IMR-90 (cell line): ENCODE results near the gene CBX6.

Experiments
- BHLHE40 ChIP-seq: fragments of 150-350 bp; IDR thresholded peaks from 2 replicates; pipeline ENCODE4 v1.6.1; 2016; ENCODE audit warnings: mild to moderate bottlenecking, low read depth, low read length
- CHD1 ChIP-seq: IDR thresholded peaks from 2 replicates; pipeline ENCODE4 v1.6.1; 2012; ENCODE audit warnings: low read depth, low read length, improper control_type of control experiment
- CTCF ChIP-seq: conservative IDR thresholded peaks from 2 replicates; pipeline ENCODE4 v1.5.1; 2012; ENCODE audit warnings: mild to moderate bottlenecking, low read depth, low read length, improper control_type of control experiment
- FOS ChIP-seq: fragments of 150-350 bp; IDR thresholded peaks from 2 replicates; pipeline ENCODE4 v1.6.1; 2016; ENCODE audit warnings: low read depth, low read length
- POLR2A ChIP-seq: IDR thresholded peaks from 2 replicates; pipeline ENCODE4 v1.6.1; 2012; ENCODE audit warnings: mild to moderate bottlenecking, low read depth, low read length
- RAD21 ChIP-seq: IDR thresholded peaks from 2 replicates; pipeline ENCODE4 v1.6.1; 2012; ENCODE audit warnings: low read length, improper control_type of control experiment
- SMC3 ChIP-seq: fragments of 150-350 bp; IDR thresholded peaks from 2 replicates; pipeline ENCODE4 v1.6.1; 2016; ENCODE audit warnings: low read depth, mild to moderate bottlenecking, antibody characterized with exemption, low read length, moderate library complexity
- TF ChIP-seq, protein P1 (sequence below): fragments of 150-350 bp; IDR thresholded peaks from 2 replicates; pipeline ENCODE4 v1.6.1; 2016; ENCODE audit warnings: low read depth, mild to moderate bottlenecking, low read length, moderate library complexity, borderline replicate concordance

DNA sequence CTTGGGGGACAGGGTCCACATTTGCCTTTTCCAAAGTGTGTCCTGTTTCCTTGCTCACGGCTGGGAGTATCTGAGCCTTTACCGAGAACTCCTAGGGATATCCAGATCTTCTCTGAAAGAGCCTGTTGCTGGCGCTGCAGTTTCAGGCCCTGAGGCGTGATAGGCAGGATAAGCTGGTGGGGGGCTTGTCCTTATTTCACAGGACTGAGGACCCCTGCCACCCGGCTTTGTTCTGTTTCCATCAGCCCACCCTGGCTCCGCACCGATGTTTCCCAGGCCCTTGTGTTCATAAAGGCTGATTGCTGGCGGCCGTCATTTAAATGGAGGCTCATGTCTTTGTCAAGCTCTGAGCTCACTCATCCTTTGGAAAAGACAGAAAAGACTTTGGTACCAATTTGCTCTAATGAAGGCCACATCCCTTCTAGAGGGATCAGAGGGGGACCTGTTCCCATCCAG, 18.8 kb downstream of the CBX6 start:
- no peak for TF ChIP-seq RAD21
- TF ChIP-seq CTCF, result no peak
- TF ChIP-seq POLR2A, result no peak
- TF ChIP-seq CHD1, result no peak
- TF ChIP-seq, protein P1, sequence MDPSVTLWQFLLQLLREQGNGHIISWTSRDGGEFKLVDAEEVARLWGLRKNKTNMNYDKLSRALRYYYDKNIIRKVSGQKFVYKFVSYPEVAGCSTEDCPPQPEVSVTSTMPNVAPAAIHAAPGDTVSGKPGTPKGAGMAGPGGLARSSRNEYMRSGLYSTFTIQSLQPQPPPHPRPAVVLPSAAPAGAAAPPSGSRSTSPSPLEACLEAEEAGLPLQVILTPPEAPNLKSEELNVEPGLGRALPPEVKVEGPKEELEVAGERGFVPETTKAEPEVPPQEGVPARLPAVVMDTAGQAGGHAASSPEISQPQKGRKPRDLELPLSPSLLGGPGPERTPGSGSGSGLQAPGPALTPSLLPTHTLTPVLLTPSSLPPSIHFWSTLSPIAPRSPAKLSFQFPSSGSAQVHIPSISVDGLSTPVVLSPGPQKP, result no peak
- no peak for TF ChIP-seq FOS
- no peak for TF ChIP-seq SMC3
- TF ChIP-seq BHLHE40, result no peak
